NCI-H524 (cell line): ENCODE measurements around the gene PRKCE.
A peak's percentile ranks its signal among the peaks of the same experiment; 100 is the strongest.

Source experiments
- DNase-seq, 2 experiments: peaks; one replicate each; lab custom pipeline; 2025; lab: John Stamatoyannopoulos, UW

The PRKCE gene

GRCh38 chr2:45992021-45992740 is 340.7 kb downstream of the PRKCE start:
- no peak for DNase-seq

DNA sequence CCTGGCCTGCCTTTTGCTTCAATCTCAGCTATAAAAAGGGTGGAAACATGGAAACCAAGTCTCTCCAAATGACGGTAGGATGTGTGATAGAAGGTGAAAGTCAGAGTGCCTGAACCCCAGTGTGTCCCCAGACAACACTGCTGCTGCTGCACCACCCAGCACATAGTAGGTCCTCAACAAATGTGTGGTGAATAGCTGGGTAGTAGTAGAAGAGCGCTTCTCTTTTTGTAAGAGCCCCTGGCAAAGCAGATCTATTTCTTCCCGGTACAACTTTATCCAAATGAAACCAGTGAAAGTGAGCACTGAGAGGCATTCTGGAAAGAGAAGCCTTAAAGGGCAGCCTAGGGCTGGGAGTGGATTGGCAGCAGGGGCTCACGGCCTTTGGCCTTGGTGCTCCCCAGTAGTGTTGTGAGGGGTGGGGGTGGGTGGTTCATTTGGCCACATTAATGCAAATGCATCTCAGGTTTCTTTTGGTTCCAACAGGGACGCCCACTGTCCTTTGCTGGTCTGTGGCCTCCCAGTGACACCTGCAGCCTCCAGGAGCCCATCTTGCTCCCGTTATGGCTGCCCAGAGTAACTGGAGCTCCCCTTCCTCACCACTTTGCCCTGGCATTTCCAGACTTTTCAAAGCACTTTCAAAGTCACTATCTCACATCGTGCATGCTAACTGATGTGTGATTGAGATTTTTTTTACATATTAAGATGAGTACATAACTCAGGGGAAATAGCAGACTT is 341.4 kb downstream of the PRKCE start:
- DNase-seq, result no peak

- peak; percentile 54 to 65 for DNase-seq
These were observed 342.1 kb downstream of the PRKCE start for GRCh38 chr2:45993476-45993991.

DNA sequence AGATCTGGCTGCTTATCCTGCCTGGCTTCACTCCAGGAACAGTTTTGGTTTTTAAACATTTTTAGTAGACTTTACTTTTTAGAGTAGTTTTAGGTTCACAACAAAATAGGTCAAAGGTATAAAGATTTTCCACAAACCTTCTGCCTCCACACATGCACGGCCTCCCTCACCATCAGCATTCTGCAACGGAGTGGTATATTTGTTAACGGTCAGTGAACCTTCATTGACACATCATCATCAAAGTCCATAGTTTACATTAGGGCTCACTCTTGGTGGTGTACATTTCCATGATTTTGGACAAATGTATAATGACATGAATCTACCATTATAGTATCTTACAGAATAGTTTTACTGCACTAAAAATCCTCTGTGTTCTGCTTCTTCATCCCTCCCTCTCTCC is 342.6 kb downstream of the PRKCE start:
- no peak for DNase-seq

DNA sequence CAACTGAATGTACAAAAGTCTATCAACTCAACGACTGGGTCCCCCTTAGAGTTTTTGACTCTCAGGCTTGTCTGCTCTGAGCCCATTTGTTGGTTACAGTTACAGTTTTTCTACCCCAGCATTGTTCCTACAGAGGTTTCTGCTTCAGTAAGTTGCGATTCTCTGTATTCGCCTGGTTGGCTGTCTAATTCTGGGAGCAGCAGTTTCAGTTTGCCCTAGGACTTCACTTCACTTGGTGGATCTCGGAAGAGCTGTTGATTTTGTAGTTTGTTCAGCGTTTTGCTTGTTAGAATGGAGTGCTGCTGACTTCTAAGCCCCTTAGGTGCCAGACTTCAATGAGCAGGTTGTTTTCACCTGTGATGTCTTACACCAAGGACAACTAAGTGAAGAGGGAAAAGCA is 349.2 kb downstream of the PRKCE start:
- DNase-seq, result no peak

GRCh38 chr2:46001290-46001689 is 349.8 kb downstream of the PRKCE start:
- no peak for DNase-seq

DNA sequence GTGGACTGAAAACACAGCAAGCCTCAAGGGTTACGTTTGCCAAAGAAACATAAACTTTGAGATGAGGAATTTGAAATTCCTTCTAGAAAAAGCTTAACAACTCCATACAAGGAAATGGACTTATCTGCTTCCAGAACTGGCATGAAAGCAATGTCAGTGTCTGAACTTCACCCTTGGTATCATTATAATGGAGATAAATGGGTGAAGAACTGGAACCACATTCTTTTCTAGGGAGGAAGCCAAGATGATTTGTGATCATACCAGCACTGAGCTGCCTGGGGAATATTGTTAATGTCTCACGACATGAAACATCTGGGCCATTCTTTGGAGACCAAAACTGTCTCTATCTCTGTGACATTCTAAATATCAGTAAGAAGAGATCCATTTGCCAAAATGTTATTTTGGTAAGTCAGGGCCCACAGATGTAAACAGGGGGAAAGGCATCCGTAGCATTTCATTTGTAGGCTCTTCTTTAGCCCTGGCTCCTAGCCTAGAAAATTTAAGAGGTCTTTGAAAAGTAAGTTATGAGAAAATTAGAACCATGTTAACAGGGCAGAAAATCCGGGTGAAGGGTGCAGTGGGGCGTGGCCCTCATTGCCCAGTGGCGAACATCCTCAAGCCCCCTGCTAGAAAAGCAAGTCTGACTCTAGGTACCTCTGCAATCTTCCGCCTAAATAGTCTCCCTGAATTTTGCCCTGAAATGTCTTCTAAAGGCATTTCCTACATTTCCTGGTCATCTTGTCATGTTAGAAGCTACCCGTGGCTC is 350.4 kb downstream of the PRKCE start:
- DNase-seq, result no peak

GRCh38 chr2:46002507-46002883 is 351.0 kb downstream of the PRKCE start:
- DNase-seq, result no peak

DNA sequence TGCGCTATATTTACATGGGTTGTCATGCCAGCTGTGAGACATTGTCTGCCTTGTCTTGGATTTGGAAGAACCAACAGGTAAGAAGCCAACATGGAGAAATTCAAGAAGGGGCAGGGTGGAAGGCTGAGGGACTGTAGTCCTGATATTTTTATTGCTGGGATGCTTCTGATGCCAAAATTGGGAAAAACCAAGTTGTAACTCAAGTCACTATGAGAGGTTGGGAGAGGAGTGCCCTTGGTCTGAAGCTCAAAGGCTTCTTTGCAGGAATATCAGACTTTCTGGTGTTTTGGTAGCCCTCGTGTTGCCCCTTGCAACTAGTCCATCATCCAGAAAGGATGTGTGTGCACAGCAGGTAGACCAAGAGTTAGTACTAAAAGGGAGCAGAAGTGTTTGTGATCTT is 351.5 kb downstream of the PRKCE start:
- no peak for DNase-seq

GRCh38 chr2:46003903-46004473 is 352.5 kb downstream of the PRKCE start:
- DNase-seq, result no peak

GRCh38 chr2:46006473-46007025 is 355.1 kb downstream of the PRKCE start:
- DNase-seq, result no peak

- no peak for DNase-seq
These were observed 355.9 kb downstream of the PRKCE start for GRCh38 chr2:46007412-46007811.

- no peak for DNase-seq
These were observed 356.8 kb downstream of the PRKCE start for GRCh38 chr2:46008091-46008870.

- DNase-seq, result no peak
These were observed 357.8 kb downstream of the PRKCE start for GRCh38 chr2:46009315-46009714.

DNA sequence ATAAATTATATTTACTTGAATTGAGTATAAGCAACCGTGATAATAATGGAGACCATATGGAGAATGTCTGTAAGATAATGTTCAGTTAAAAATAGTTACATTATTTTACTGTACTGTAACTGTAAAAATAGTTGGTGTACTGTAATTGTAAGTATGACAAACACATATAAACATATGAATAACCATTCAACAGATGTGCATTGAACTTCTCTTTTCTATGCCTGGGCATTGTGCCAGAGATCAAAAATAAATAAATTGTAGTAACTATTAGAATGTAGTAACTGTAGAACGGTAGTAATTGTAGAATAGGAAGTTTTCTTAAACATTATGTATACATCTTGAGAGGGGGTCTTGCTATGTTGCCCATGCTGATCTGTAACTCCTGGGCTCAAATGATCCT is 358.3 kb downstream of the PRKCE start:
- no peak for DNase-seq

DNA sequence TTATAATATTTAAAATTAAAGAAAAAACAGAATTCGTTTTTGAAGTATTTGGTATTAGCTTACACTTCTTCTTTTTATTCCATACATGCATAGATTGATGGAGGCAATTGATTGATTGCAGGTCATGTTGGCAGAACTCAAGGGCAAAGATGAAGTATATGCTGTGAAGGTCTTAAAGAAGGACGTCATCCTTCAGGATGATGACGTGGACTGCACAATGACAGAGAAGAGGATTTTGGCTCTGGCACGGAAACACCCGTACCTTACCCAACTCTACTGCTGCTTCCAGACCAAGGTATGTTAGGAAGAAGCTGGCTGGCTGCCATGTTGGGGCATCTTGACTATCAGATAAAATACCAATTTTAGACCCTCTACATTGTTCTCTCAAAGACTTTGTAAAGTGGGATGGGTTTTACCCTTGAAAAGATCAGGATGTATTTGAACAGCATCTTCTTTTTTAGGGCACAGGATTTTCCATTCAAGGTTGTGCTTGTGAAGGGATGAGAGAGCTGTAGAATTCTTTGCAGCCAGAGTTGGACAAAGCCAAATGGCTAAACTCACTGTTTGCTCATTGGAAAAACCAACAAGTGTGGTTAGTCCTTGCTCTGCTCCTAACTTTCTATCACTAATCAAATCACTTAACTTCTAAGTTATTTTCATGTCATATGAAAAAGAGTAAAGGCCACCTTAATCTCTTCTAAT is 358.9 kb downstream of the PRKCE start:
- no peak for DNase-seq

- peak; percentile 16 to 60 for DNase-seq
These were observed 359.5 kb downstream of the PRKCE start for GRCh38 chr2:46010925-46011490.

- no peak for DNase-seq
These were observed 361.3 kb downstream of the PRKCE start for GRCh38 chr2:46012618-46013240.

DNA sequence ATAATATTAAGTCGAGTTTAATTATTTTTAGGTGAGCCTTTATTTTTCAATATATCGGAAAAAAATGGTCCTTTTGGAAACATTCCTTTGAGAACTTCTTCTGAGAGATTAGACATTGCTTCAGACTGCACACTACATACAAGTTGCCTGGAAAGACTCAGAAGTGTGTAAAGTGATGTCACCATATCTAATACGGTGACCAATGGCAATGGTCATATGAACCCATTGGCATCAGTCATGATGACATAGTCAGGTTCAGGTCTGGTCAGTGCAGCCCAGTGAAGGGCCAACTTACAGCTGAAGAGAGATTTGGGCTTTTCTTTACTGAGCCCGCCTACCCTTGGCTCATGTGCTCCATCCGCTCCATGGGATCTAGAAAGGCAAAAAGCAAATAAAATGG is 362.3 kb downstream of the PRKCE start:
- no peak for DNase-seq
